ENCODE data around the gene CCDC167. TPM values are rescaled to one million over a fixed set of nuclear protein-coding genes. Genes with fewer than 3 reads are reported as not detected.
A peak's percentile ranks its signal among the peaks of the same experiment; 100 is the strongest.

The CCDC167 gene
- total RNA-seq, 1 experiment from 2014 or later, result 31.9 TPM

DNA sequence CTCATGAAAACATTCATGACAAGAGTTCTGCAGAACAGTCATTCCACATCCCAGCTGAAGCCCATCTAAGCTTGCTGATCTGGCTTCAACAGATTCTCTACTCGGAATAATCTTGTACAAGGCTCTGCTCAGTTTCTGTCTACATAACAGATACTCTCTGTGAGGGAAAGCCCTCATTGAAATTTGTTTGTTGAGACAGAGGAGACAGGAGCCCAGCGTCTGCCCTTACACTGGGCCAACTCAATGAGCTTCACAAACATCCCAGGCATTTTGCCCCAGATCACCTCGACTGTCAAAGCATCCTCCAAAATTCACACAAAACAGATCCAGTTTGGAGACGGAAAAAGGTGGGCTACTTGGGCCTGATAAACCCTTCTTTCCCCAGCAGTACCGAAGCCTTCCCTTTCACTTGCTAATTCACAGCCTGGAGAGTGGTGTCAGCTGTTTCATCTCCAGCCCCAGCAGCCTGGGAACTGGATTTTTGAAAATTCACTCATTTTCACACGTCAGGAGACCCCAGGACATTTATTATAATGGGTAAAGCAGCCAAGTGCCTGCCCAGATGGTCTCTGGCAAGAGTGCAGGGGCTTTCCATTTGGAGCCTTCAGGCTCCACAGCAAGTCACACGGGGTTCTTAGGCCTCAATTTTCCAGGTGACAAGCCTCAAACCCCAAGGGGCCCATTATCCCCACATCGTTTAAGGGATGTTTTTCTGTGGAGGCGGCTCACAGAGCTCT lies 7.3 kb downstream of the CCDC167 start:
- peak overlapping the region; percentile 19 for H3K4me2 ChIP-seq (ENCODE audit: insufficient read depth, insufficient read length, low read length)
- H4K20me1 ChIP-seq (ENCODE audit: control insufficient read depth, insufficient read depth, insufficient read length), result peaks cover 2% of the 10 kb centered on the region
- no peaks in the 10 kb centered on the region; a peak in 2 of 7 replicates for H3K36me3 Mint-ChIP-seq (ENCODE audit: insufficient read depth in 1 of 3, low read depth in 3 of 3)
- no peak overlapping the region for H4K5ac ChIP-seq (ENCODE audit: insufficient read length, low read depth, low read length)
- H2AFZ ChIP-seq (ENCODE audit: low read length), result no peak overlapping the region
- H3K4me1 ChIP-seq (ENCODE audit: insufficient read depth, low read length), result peaks cover 5% of the 10 kb centered on the region; the same call in 1 of the 2 replicates
- H4K91ac ChIP-seq (ENCODE audit: insufficient read length, low read depth, low read length), result no peak overlapping the region
- H3K14ac ChIP-seq (ENCODE audit: insufficient read depth, low read length), result no peak overlapping the region
- H3K27ac Mint-ChIP-seq, result peak overlapping the region in 2 of 3 experiments; percentile 66 to 86; a peak in 4 of 7 replicates
- H3K4me3 Mint-ChIP-seq, result peak overlapping the region in 1 of 2 experiments; percentile 45; a peak in 2 of 5 replicates
- no peak overlapping the region for H3K18ac ChIP-seq (ENCODE audit: insufficient read length, low read depth, low read length)
- H2BK15ac ChIP-seq (ENCODE audit: low read depth, low read length), result no peak overlapping the region
- H3K9ac ChIP-seq (ENCODE audit: extremely low read depth, insufficient read length, low read length), result no peak overlapping the region
- no peak overlapping the region for H3K4ac ChIP-seq (ENCODE audit: low read depth, low read length)
- H2AK5ac ChIP-seq (ENCODE audit: insufficient read length, low read length), result no peak overlapping the region
- H3K23ac ChIP-seq (ENCODE audit: insufficient read length, low read depth, low read length), result no peak overlapping the region
- H3K27ac ChIP-seq (ENCODE audit: insufficient read length, low read depth, low read length), result no peak overlapping the region
- H3K9me3 ChIP-seq (ENCODE audit: control insufficient read depth, low read depth, low read length), result no peaks in the 10 kb centered on the region
- DNase-seq, result no peak
- peaks cover 1% of the 10 kb centered on the region for H3K27me3 Mint-ChIP-seq (ENCODE audit: low read depth)
- no peak overlapping the region for H2BK20ac ChIP-seq (ENCODE audit: low read depth, low read length, poor library complexity, severe bottlenecking)
- TF ChIP-seq, protein P1, sequence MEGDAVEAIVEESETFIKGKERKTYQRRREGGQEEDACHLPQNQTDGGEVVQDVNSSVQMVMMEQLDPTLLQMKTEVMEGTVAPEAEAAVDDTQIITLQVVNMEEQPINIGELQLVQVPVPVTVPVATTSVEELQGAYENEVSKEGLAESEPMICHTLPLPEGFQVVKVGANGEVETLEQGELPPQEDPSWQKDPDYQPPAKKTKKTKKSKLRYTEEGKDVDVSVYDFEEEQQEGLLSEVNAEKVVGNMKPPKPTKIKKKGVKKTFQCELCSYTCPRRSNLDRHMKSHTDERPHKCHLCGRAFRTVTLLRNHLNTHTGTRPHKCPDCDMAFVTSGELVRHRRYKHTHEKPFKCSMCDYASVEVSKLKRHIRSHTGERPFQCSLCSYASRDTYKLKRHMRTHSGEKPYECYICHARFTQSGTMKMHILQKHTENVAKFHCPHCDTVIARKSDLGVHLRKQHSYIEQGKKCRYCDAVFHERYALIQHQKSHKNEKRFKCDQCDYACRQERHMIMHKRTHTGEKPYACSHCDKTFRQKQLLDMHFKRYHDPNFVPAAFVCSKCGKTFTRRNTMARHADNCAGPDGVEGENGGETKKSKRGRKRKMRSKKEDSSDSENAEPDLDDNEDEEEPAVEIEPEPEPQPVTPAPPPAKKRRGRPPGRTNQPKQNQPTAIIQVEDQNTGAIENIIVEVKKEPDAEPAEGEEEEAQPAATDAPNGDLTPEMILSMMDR (conservative IDR thresholded peaks at IDR 0.05), result no peak
- H3K23me2 ChIP-seq (ENCODE audit: insufficient read length, low read depth, low read length, poor library complexity, severe bottlenecking), result no peaks in the 10 kb centered on the region
- no peaks in the 10 kb centered on the region for H3K27me3 ChIP-seq (ENCODE audit: insufficient read depth, low read length)
- H3K79me1 ChIP-seq (ENCODE audit: insufficient read depth, low read depth, low read length, poor library complexity, severe bottlenecking), result no peaks in the 10 kb centered on the region
- no peak overlapping the region for H4K8ac ChIP-seq (replicated peaks; ENCODE audit: insufficient read length, low read depth, low read length)
- peaks cover 49 to 60% of the 10 kb centered on the region in 2 experiments for H3K4me1 Mint-ChIP-seq
- H3K9me3 Mint-ChIP-seq, result no peaks in the 10 kb centered on the region
- no peak overlapping the region for H2BK5ac ChIP-seq (ENCODE audit: insufficient read length, low read length)
- no peak overlapping the region for H2BK120ac ChIP-seq (ENCODE audit: low read depth, low read length, poor library complexity, severe bottlenecking)
- no peaks in the 10 kb centered on the region for H3K79me2 ChIP-seq (ENCODE audit: insufficient read depth, low read length)
- WGBS (ENCODE audit: extremely low coverage, insufficient read length, low lambda C conversion rate), result no CpG with 5 or more reads among the region's 9 CpGs
- H3T11ph ChIP-seq (ENCODE audit: low read length), result no peak overlapping the region
- no peak overlapping the region for H3K56ac ChIP-seq (ENCODE audit: insufficient read length, low read depth, low read length)
- H2BK12ac ChIP-seq (ENCODE audit: insufficient read length, low read depth, low read length), result no peak overlapping the region
